A673 (cell line): ENCODE results near the gene RASL11A.

Source experiments
- EZH2 ChIP-seq: fragments of 200-600 bp; sonication (generic); IDR thresholded peaks from 2 replicates; pipeline ENCODE4 v1.6.1; 2017; ENCODE audit warnings: borderline replicate concordance, low read depth, mild to moderate bottlenecking, mixed read lengths, antibody characterized with exemption, low read length; ENCODE audit not compliant: poor library complexity, severe bottlenecking
- TF ChIP-seq, protein P1 (sequence below): fragments of 300-800, 200-600 bp; sonication (generic); conservative IDR thresholded peaks from 2 replicates; pipeline ENCODE4 v1.5.1; 2017; ENCODE audit warnings: low read depth, mild to moderate bottlenecking, antibody characterized with exemption, low read length, moderate library complexity, mixed read lengths

DNA sequence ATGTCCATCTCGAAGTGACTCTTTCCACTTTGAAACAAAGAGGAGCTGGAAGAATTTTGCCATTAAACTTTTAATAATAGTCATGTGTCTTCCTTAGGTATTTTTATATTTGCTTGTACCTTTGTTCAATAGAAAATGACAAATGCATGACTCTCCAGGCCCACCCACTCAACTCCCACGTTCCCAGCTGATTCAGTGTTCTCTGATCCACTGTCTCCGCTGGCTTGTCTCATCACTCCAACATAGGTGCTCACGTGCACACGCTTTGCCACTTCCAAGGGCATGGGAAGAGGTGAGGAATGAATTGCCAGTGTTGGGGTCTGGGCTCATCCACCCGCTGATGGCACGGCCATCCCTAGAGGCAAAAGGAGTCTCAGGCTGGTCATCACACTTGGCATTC, 24.5 kb downstream of the RASL11A start:
- TF ChIP-seq, protein P1, sequence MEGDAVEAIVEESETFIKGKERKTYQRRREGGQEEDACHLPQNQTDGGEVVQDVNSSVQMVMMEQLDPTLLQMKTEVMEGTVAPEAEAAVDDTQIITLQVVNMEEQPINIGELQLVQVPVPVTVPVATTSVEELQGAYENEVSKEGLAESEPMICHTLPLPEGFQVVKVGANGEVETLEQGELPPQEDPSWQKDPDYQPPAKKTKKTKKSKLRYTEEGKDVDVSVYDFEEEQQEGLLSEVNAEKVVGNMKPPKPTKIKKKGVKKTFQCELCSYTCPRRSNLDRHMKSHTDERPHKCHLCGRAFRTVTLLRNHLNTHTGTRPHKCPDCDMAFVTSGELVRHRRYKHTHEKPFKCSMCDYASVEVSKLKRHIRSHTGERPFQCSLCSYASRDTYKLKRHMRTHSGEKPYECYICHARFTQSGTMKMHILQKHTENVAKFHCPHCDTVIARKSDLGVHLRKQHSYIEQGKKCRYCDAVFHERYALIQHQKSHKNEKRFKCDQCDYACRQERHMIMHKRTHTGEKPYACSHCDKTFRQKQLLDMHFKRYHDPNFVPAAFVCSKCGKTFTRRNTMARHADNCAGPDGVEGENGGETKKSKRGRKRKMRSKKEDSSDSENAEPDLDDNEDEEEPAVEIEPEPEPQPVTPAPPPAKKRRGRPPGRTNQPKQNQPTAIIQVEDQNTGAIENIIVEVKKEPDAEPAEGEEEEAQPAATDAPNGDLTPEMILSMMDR: no peak
- TF ChIP-seq EZH2: no peak
